B cell (primary cell): Measurements from ENCODE around the gene SOSTDC1. TPM values are rescaled to one million over a fixed set of nuclear protein-coding genes. Genes with fewer than 3 reads are reported as not detected.

Source experiments
- ATAC-seq: fragments of 200-7000 bp; cut with Tn5 transposase; one replicate; pipeline ENCODE4 v1.10.0; 2021; ENCODE audit warnings: low read depth, mild to moderate bottlenecking, moderate number of reproducible peaks, moderate library complexity
- CTCF ChIA-PET: fragments of 350-600 bp; sonication (Branson Sonifier 250); formaldehyde crosslinking; loops from one replicate; lab custom pipeline; 2021; ENCODE audit warnings: antibody characterized with exemption, inconsistent platforms; lab: Charles Lee
- POLR2A ChIA-PET: fragments of 350-600 bp; sonication (Branson Sonifier 250); formaldehyde crosslinking; loops from one replicate; lab custom pipeline; 2021; ENCODE audit warnings: antibody characterized with exemption; lab: Charles Lee
- DNase-seq: peaks from one replicate; pipeline ENCODE4 v3.0.0; 2013
- H2AFZ ChIP-seq: 2 replicates; pipeline ENCODE4 v1.6.1; 2012; ENCODE audit warnings: mild to moderate bottlenecking, low read depth, low read length; ENCODE audit not compliant: insufficient read depth, poor library complexity, severe bottlenecking
- H3K27ac ChIP-seq, 2 donors: 1 replicate in 1 of 2; 2 replicates in 1 of 2; pipeline ENCODE4 v1.5.1; 2012 to 2013; ENCODE audit warnings: low read length in 2 of 2, mild to moderate bottlenecking in 2 of 2, moderate library complexity in 1 of 2
- H3K27me3 ChIP-seq, 4 experiments: fragments of 200-600 bp in 1 of 4; sonication (generic) in 1 of 4; replicated peaks in 1 of 4; 1 replicate in 2 of 4; 2 replicates in 2 of 4; pipeline versions ENCODE4 v1.6.1 to v1.7.0; 2013 to 2016; ENCODE audit warnings: low read length in 3 of 4, mild to moderate bottlenecking in 2 of 4, mixed read lengths in 1 of 4, moderate library complexity in 1 of 4; ENCODE audit not compliant: insufficient read depth in 4 of 4, control insufficient read depth in 3 of 4; ENCODE audit errors: control extremely low read depth in 1 of 4
- H3K36me3 ChIP-seq, 2 experiments: replicated peaks in 1 of 2; 1 replicate in 1 of 2; 2 replicates in 1 of 2; pipeline versions ENCODE4 v1.6.1 to v1.7.1; 2013; ENCODE audit warnings: low read length in 1 of 2; ENCODE audit not compliant: insufficient read depth in 2 of 2, control insufficient read depth in 1 of 2; ENCODE audit errors: control extremely low read depth in 1 of 2, extremely low read depth in 1 of 2
- H3K4me1 ChIP-seq, 2 donors: fragments of 200-600 bp in 1 of 2; sonication (generic) in 1 of 2; 1 replicate in 1 of 2; 2 replicates in 1 of 2; pipeline versions ENCODE4 v1.5.1 to v1.6.1; 2013 to 2017; ENCODE audit warnings: low read length in 2 of 2; ENCODE audit not compliant: control insufficient read depth in 2 of 2, insufficient read depth in 2 of 2
- H3K4me2 ChIP-seq: replicated peaks from 2 replicates; pipeline ENCODE3; 2012; ENCODE audit warnings: mild to moderate bottlenecking, low read depth, low read length; ENCODE audit not compliant: poor library complexity, severe bottlenecking
- H3K4me3 ChIP-seq, 5 experiments: fragments of 200-600 bp in 1 of 5; sonication (generic) in 1 of 5; 1 replicate in 3 of 5; 2 replicates in 2 of 5; pipeline versions ENCODE4 v1.5.1 to v1.7.0; 2011 to 2016; ENCODE audit warnings: low read length in 4 of 5, mild to moderate bottlenecking in 4 of 5, low read depth in 2 of 5, control low read depth in 1 of 5, moderate library complexity in 1 of 5; ENCODE audit not compliant: insufficient read depth in 1 of 5; ENCODE audit errors: control extremely low read depth in 1 of 5, extremely low read depth in 1 of 5
- H3K79me2 ChIP-seq: fragments of 200-600 bp; sonication (generic); one replicate; pipeline ENCODE4 v1.6.0; 2016; ENCODE audit warnings: low read length; ENCODE audit not compliant: control insufficient read depth, insufficient read depth
- H3K9ac ChIP-seq: fragments of 200-600 bp; sonication (generic); 2 replicates; pipeline ENCODE4 v1.6.1; 2017; ENCODE audit warnings: mild to moderate bottlenecking, low read length, moderate library complexity
- H3K9me3 ChIP-seq, 3 donors: one replicate each; pipeline versions ENCODE4 v1.6.1 to v1.7.1; 2013; ENCODE audit warnings: low read length in 2 of 3; ENCODE audit not compliant: control insufficient read depth in 2 of 3, insufficient read depth in 1 of 3; ENCODE audit errors: control extremely low read depth in 1 of 3
- H4K20me1 ChIP-seq: 2 replicates; pipeline ENCODE4 v1.6.0; 2012; ENCODE audit warnings: mild to moderate bottlenecking, low read length; ENCODE audit not compliant: insufficient read depth, control insufficient read depth, poor library complexity, severe bottlenecking
- H3K27ac Mint-ChIP-seq: one replicate; pipeline ENCODE4 v1.8.0; 2021; ENCODE audit warnings: mixed read lengths
- H3K27me3 Mint-ChIP-seq: one replicate; pipeline ENCODE4 v1.8.0; 2021; ENCODE audit warnings: mixed read lengths
- H3K4me1 Mint-ChIP-seq: one replicate; pipeline ENCODE4 v1.8.0; 2021; ENCODE audit warnings: mixed read lengths
- H3K4me3 Mint-ChIP-seq: one replicate; pipeline ENCODE4 v1.8.0; 2021; ENCODE audit warnings: mixed read lengths
- H3K9me3 Mint-ChIP-seq: one replicate; pipeline ENCODE4 v1.8.0; 2022; ENCODE audit warnings: mixed read lengths; ENCODE audit not compliant: insufficient read depth
- CTCF ChIP-seq: fragments of 200-600 bp; IDR thresholded peaks from one replicate; pipeline ENCODE4 v1.8.0; 2022; ENCODE audit warnings: antibody characterized with exemption, mild to moderate bottlenecking
- EZH2 ChIP-seq: IDR thresholded peaks from 2 replicates; pipeline ENCODE4 v1.6.1; 2012; ENCODE audit warnings: borderline replicate concordance, low read depth, mild to moderate bottlenecking, moderate library complexity, low read length; ENCODE audit not compliant: insufficient read depth, poor library complexity, severe bottlenecking
- WGBS: methylation state at CpG from one replicate; pipeline ENCODE4 v1.1.5; 2013; ENCODE audit warnings: missing lambda C conversion rate; ENCODE audit not compliant: insufficient coverage; 5-methylcytosine and 5-hydroxymethylcytosine counted together
- intact Hi-C: fragments of 100-400 bp; cut with micrococcal nuclease; formaldehyde crosslinking; loops from one replicate; pipeline ENCODE4 v1.10.0; 2022
- polyA plus RNA-seq: library from polyadenylated mRNA; depleted of rRNA; stranded (reverse); fragments of >200 nt; gene quantifications from 2 replicates; pipeline ENCODE4 v1.2.3, GENCODE V29; 2012
- total RNA-seq, 2 donors: library from RNA; stranded (reverse); fragments of 120-200 nt in 1 of 2; gene quantifications; 1 replicate in 1 of 2; 2 replicates in 1 of 2; pipeline versions ENCODE4 v1.2.3 to v1.2.4, GENCODE V29; 2013 to 2022

The SOSTDC1 gene
- total and polyA plus RNA-seq, 2 donors (not counting 1 experiment from before 2014, with no cell fraction given), result not detected

DNA sequence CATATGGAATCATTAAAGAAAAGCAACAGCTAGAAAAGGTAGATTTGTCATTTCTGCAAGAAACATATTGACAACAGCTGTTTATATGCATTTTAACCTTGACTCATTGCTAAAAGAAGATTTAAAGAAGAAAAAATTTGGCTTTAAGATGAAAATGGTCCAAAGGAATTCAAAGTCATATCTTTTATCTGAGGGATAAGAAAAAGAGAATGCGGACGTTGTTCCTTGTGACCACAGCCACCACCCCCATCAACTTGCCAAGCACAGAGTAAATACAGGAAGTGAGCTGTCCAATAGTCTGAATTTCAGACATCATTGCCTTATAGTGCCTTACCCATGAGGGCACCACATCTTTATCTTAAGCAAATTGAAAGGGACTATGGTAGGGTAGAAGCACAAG lies 36.9 kb downstream of the SOSTDC1 start:
- DNase-seq, result no peak
- Histone ChIP-seq H3K9me3 (no peaks in the 10 kb centered on the region), H3K27ac (no peak overlapping the region), H3K9ac (no peak overlapping the region), H3K4me2 (no peak overlapping the region), H3K36me3 (no peaks in the 10 kb centered on the region), H3K4me1 (no peaks in the 10 kb centered on the region), H4K20me1 (no peaks in the 10 kb centered on the region), H3K4me3 (no peak overlapping the region), H3K27me3 (no peaks in the 10 kb centered on the region), H2AFZ (no peak overlapping the region), H3K79me2 (no peaks in the 10 kb centered on the region)
- Mint-ChIP-seq H3K9me3 (no peaks in the 10 kb centered on the region), H3K27me3 (peaks cover 4% of the 10 kb centered on the region), H3K27ac (no peak overlapping the region), H3K4me1 (no peaks in the 10 kb centered on the region), H3K4me3 (no peak overlapping the region)
- ChIA-PET POLR2A (no interaction called here), CTCF (interaction anchor here (1.7 kb wide), 1 partner anchor 136 kb away, joined by 6 read pairs; no protein-coding TSS in a partner anchor)
- no peak for ATAC-seq
- WGBS, result no CpG with 5 or more reads among the region's 2 CpGs
- intact Hi-C loops, result no loop called here
- TF ChIP-seq CTCF (no peak), EZH2 (no peak)

DNA sequence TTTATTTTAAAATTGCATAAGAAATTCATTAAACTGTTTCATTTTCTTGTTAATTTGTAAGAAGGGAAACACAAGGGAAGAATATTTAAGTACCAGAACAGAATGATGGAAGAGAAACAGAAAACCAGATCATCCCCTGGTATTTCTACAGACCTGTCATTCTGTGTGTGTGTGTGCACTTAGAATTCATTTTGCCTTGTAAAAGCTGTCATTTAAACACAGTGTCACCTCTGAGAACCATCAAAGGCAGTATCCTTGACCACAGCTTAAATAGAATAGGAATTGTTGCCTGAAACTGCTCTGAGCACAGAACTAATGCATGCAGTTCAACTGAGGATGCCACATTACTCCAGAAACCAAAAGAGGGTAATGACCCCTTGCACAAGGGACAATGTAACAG lies 37.4 kb downstream of the SOSTDC1 start:
- H3K4me2 ChIP-seq, result no peak overlapping the region
- H3K27ac ChIP-seq, result no peak overlapping the region
- no peaks in the 10 kb centered on the region for H3K79me2 ChIP-seq
- Mint-ChIP-seq H3K27ac (no peak overlapping the region), H3K4me1 (no peaks in the 10 kb centered on the region), H3K9me3 (no peaks in the 10 kb centered on the region), H3K4me3 (no peak overlapping the region), H3K27me3 (peaks cover 4% of the 10 kb centered on the region)
- no peak overlapping the region for H2AFZ ChIP-seq
- no peak for DNase-seq
- H3K4me3 ChIP-seq, result no peak overlapping the region
- intact Hi-C loops, result no loop called here
- H3K36me3 ChIP-seq, result no peaks in the 10 kb centered on the region
- H3K27me3 ChIP-seq, result no peaks in the 10 kb centered on the region
- no peaks in the 10 kb centered on the region for H3K9me3 ChIP-seq
- POLR2A ChIA-PET, result no interaction called here
- H4K20me1 ChIP-seq, result no peaks in the 10 kb centered on the region
- no peak for ATAC-seq
- CTCF ChIA-PET, result interaction anchor here (1.7 kb wide), 1 partner anchor 137 kb away, joined by 6 read pairs; no protein-coding TSS in a partner anchor
- TF ChIP-seq CTCF, result no peak
- no peak for TF ChIP-seq EZH2
- no peaks in the 10 kb centered on the region for H3K4me1 ChIP-seq
- no peak overlapping the region for H3K9ac ChIP-seq
